Measurements from ENCODE around the gene SOX5.
"Not testable (repeated sequence)": the region's sequence is repeated elsewhere in the genome, so short reads cannot be mapped to it uniquely, and the experiment has no call there.

SOX5 gene

GRCh38 chr12:23534196-23534595 lies 415.3 kb downstream of the SOX5 start:
- FAIRE-seq: no peak

GRCh38 chr12:23533699-23534098 lies 415.8 kb downstream of the SOX5 start:
- FAIRE-seq: no peak

- no peak for FAIRE-seq
Observed at GRCh38 chr12:23533265-23533664, 416.2 kb downstream of the SOX5 start.

- FAIRE-seq: no peak
Observed at GRCh38 chr12:23528316-23528715, 421.2 kb downstream of the SOX5 start.

- peak; percentile 47 for FAIRE-seq
Observed at GRCh38 chr12:23525450-23526072, 423.9 kb downstream of the SOX5 start.

GRCh38 chr12:23523339-23523738 lies 426.1 kb downstream of the SOX5 start:
- FAIRE-seq: peak; percentile 38

- not testable (repeated sequence) for FAIRE-seq
Observed at GRCh38 chr12:23519444-23519843, 430.0 kb downstream of the SOX5 start.

GRCh38 chr12:23515785-23516184 lies 433.7 kb downstream of the SOX5 start:
- not testable (repeated sequence) for FAIRE-seq

GRCh38 chr12:23510484-23510883 lies 439.0 kb downstream of the SOX5 start:
- FAIRE-seq: no peak

GRCh38 chr12:23509832-23510231 lies 439.6 kb downstream of the SOX5 start:
- FAIRE-seq: not testable (repeated sequence)

GRCh38 chr12:23507785-23508184 lies 441.7 kb downstream of the SOX5 start:
- FAIRE-seq: not testable (repeated sequence)

GRCh38 chr12:23505736-23506135 lies 443.7 kb downstream of the SOX5 start:
- not testable (repeated sequence) for FAIRE-seq

- FAIRE-seq: no peak
Observed at GRCh38 chr12:23504641-23505399, 444.6 kb downstream of the SOX5 start.

- FAIRE-seq: no peak
Observed at GRCh38 chr12:23504043-23504442, 445.4 kb downstream of the SOX5 start.

GRCh38 chr12:23503544-23503943 lies 445.9 kb downstream of the SOX5 start:
- FAIRE-seq: no peak

- no peak for FAIRE-seq
Observed at GRCh38 chr12:23502259-23502658, 447.2 kb downstream of the SOX5 start.

GRCh38 chr12:23495472-23495871 lies 454.0 kb downstream of the SOX5 start:
- FAIRE-seq: no peak

GRCh38 chr12:23493672-23494071 lies 455.8 kb downstream of the SOX5 start:
- FAIRE-seq: no peak

- FAIRE-seq: not testable (repeated sequence)
Observed at GRCh38 chr12:23491029-23491428, 458.4 kb downstream of the SOX5 start.

- no peak for FAIRE-seq
Observed at GRCh38 chr12:23488130-23488529, 461.3 kb downstream of the SOX5 start.

- FAIRE-seq: no peak
Observed at GRCh38 chr12:23484238-23484637, 465.2 kb downstream of the SOX5 start.

GRCh38 chr12:23482571-23482970 lies 466.9 kb downstream of the SOX5 start:
- FAIRE-seq: no peak
